Esophagus muscularis mucosa (tissue), 4 donors: ENCODE data around the gene SSTR4. TPM values are rescaled to one million over a fixed set of nuclear protein-coding genes. Genes with fewer than 3 reads are reported as not detected.

ENCODE experiments used
- DNase-seq: peaks from one replicate; pipeline ENCODE4 v3.0.0-alpha.2; 2017; ENCODE audit errors: extremely low spot score
- H3K27ac ChIP-seq, 4 donors: fragments of 200-600 bp; sonication (generic); replicated peaks in 1 of 4; 1 replicate in 3 of 4; 2 replicates in 1 of 4; pipeline ENCODE4 v1.5.1; 2016 to 2019; ENCODE audit warnings: mild to moderate bottlenecking in 1 of 4
- H3K27me3 ChIP-seq, 4 donors: fragments of 200-600 bp; sonication (generic); one replicate each; pipeline versions ENCODE4 v1.5.1 to v1.6.0; 2016 to 2019
- H3K36me3 ChIP-seq, 4 donors: fragments of 200-600 bp; sonication (generic); one replicate each; pipeline ENCODE4 v1.5.1; 2016 to 2019
- H3K4me1 ChIP-seq, 4 donors: fragments of 200-600 bp; sonication (generic); one replicate each; pipeline ENCODE4 v1.5.1; 2016 to 2019
- H3K4me3 ChIP-seq, 4 donors: fragments of 200-600 bp; sonication (generic); 1 replicate in 2 of 4; 2 replicates in 2 of 4; pipeline ENCODE4 v1.5.1; 2016 to 2019; ENCODE audit warnings: mild to moderate bottlenecking in 4 of 4, moderate library complexity in 1 of 4
- H3K9me3 ChIP-seq, 4 donors: fragments of 200-600 bp; sonication (generic); 1 replicate in 3 of 4; 2 replicates in 1 of 4; pipeline ENCODE4 v1.5.1; 2016 to 2019
- EP300 ChIP-seq: sonication (generic); formaldehyde crosslinking; IDR thresholded peaks from one replicate; pipeline ENCODE4 v1.6.1; 2017; ENCODE audit warnings: antibody characterized with exemption
- POLR2A ChIP-seq: fragments of 450-650 bp; IDR thresholded peaks from one replicate; pipeline ENCODE4 v1.6.1; 2017; ENCODE audit warnings: antibody characterized with exemption, moderate library complexity, mild to moderate bottlenecking, low read depth
- POLR2AphosphoS5 ChIP-seq, 2 donors: sonication (generic); formaldehyde crosslinking; IDR thresholded peaks; one replicate each; pipeline ENCODE4 v1.6.1; 2017; ENCODE audit warnings: antibody characterized with exemption in 2 of 2
- WGBS: methylation state at CpG from one replicate; pipeline ENCODE4 v1.1.5; 2018; 5-methylcytosine and 5-hydroxymethylcytosine counted together
- intact Hi-C: fragments of 100-400 bp; cut with DNase I; formaldehyde crosslinking; loops from one replicate; pipeline ENCODE4 v1.15.1; 2023
- total RNA-seq, 4 donors: library from RNA; depleted of rRNA; stranded (reverse); fragments of >200 nt; gene quantifications; one replicate each; pipeline versions ENCODE4 v1.1.0 to v1.2.1, GENCODE V29; 2016
- TF ChIP-seq, protein P1 (sequence below), 3 experiments: fragments of 200-600 bp in 2 of 3; fragments of 450-650 bp in 1 of 3; sonication (generic) in 2 of 3; IDR thresholded peaks; one replicate each; pipeline ENCODE4 v1.5.1; 2017 to 2019; ENCODE audit warnings: antibody characterized with exemption in 3 of 3, mild to moderate bottlenecking in 2 of 3, moderate library complexity in 1 of 3

The SSTR4 gene
- total RNA-seq, 4 donors from 2014 or later = not detected

DNA sequence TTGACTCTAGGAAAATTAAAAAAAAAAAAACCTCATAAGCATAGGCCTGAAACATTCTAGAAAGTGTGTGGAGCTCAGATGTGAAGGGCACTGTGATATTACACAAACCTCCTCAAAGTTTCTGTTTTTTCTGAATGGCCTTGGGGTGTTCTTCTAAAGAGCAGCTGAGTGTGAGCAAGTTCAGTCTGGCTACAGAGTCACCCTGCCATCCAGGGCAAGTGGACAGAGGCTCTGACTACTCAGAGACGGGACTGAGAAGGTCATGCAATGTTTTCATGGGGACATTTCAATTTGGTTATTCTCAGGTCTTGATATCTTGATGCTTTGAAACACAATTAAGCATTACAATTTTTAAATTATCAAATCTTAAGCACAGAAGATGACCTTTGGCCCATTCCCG, 36.6 kb upstream of the SSTR4 start:
- Histone ChIP-seq H3K36me3 (no peaks in the 10 kb centered on the region), H3K9me3 (peaks cover 0 to 2% (median 0%) of the 10 kb centered on the region in 4 donors), H3K4me1 (peaks cover 0 to 9% (median 0%) of the 10 kb centered on the region in 4 donors), H3K27me3 (no peaks in the 10 kb centered on the region), H3K4me3 (no peak overlapping the region), H3K27ac (no peak overlapping the region)
- intact Hi-C loops = no loop called here
- TF ChIP-seq, protein P1, sequence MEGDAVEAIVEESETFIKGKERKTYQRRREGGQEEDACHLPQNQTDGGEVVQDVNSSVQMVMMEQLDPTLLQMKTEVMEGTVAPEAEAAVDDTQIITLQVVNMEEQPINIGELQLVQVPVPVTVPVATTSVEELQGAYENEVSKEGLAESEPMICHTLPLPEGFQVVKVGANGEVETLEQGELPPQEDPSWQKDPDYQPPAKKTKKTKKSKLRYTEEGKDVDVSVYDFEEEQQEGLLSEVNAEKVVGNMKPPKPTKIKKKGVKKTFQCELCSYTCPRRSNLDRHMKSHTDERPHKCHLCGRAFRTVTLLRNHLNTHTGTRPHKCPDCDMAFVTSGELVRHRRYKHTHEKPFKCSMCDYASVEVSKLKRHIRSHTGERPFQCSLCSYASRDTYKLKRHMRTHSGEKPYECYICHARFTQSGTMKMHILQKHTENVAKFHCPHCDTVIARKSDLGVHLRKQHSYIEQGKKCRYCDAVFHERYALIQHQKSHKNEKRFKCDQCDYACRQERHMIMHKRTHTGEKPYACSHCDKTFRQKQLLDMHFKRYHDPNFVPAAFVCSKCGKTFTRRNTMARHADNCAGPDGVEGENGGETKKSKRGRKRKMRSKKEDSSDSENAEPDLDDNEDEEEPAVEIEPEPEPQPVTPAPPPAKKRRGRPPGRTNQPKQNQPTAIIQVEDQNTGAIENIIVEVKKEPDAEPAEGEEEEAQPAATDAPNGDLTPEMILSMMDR (IDR thresholded peaks at IDR 0.05) = no peak
- no peak for TF ChIP-seq POLR2AphosphoS5 (IDR thresholded peaks at IDR 0.05)
- no peak for TF ChIP-seq POLR2A
- TF ChIP-seq EP300 = no peak
- DNase-seq = no peak
- WGBS = 93% methylated on average over 2 of the region's 2 CpGs

DNA sequence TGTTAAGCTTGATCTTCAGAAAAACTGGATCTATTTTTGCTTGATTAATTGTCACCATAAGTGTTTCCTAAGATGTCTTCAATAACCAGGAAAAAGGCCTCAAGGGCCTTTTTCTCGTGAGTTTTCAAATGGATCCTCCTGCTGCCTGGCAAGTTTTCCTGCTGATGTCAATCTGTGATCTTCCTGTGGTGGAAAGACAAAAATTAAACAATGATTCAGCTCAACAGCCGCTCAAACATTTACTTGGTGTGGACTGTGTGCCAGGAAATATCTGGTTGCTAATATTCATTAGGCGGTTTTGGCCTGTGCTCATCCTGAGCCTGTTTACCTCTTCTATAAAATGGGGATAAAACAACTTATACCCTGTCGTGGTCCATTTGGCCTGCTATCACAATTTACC, 35.4 kb upstream of the SSTR4 start:
- TF ChIP-seq EP300 = no peak
- TF ChIP-seq, protein P1 (IDR thresholded peaks at IDR 0.05) = no peak
- no peak for TF ChIP-seq POLR2AphosphoS5 (IDR thresholded peaks at IDR 0.05)
- TF ChIP-seq POLR2A = no peak
- Histone ChIP-seq H3K4me1 (peaks cover 0 to 9% (median 0%) of the 10 kb centered on the region in 4 donors), H3K27ac (no peak overlapping the region), H3K4me3 (no peak overlapping the region), H3K27me3 (no peaks in the 10 kb centered on the region), H3K9me3 (no peaks in the 10 kb centered on the region), H3K36me3 (no peaks in the 10 kb centered on the region)
- no peak for DNase-seq
- WGBS = 70% methylated on average over 4 of the region's 4 CpGs
- intact Hi-C loops = no loop called here

DNA sequence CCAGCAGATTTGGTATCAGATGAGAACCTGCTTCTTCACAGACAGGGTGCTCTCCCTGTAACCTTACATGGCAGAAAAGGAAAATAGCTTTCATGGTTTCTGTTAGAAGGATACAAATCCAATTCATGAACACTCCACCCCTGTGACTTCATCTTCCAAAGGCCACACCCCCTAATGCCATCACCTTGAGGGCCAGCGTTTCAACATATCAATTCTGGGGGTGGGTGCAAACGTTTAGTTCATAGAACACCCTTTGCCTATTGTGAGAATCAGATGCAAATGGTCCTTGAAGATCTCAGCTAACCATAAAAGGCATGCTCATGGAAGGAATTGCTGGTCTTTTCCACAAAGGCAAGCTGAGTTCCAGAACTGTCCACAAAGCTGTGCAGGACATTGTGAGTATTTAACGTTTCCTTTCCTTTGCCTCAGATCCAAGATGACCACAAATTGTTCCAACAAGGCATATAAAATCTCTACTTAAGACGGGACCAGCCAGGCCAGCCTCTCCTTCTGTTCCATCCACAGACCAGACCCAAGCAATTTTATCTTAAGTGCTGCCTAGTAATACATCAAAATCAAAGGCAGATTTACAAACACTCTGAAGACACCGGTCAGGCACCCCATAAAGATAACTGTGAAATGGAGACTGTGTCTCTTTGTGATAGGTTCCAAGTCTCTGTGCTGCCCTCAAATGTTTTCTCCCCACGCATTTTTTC, 34.7 kb upstream of the SSTR4 start:
- DNase-seq = no peak
- no peak overlapping the region for H3K4me3 ChIP-seq
- TF ChIP-seq POLR2AphosphoS5 (IDR thresholded peaks at IDR 0.05) (no peak), EP300 (no peak), POLR2A (no peak)
- TF ChIP-seq, protein P1 (IDR thresholded peaks at IDR 0.05) = no peak
- no peaks in the 10 kb centered on the region for H3K27me3 ChIP-seq
- H3K4me1 ChIP-seq = peaks cover 0 to 9% (median 0%) of the 10 kb centered on the region in 4 donors
- no peak overlapping the region for H3K27ac ChIP-seq
- intact Hi-C loops = no loop called here
- no peaks in the 10 kb centered on the region for H3K36me3 ChIP-seq
- no peaks in the 10 kb centered on the region for H3K9me3 ChIP-seq
- 79% methylated on average over 6 of the region's 6 CpGs for WGBS

DNA sequence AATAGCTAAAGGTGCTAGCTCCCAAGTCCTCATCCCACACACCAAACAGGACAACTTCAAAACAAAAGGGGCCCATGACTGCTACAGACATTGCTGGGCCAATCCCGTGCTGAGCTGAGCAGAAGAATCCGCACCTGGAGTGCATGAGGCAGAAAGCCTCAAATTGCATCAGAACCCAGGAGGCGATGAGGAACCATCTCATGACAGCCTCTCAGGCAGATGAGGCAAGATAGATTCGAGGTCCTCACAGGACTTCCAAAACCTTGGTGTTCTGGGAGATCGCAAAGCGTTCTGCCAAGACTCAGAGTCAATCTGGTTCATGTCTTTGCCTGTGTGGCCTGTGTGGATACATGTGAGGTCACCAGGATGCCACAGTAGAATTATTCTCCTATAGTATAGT, 32.8 kb upstream of the SSTR4 start:
- intact Hi-C loops = no loop called here
- H3K4me1 ChIP-seq = peaks cover 0 to 9% (median 0%) of the 10 kb centered on the region in 4 donors
- WGBS = 80% methylated on average over 1 of the region's 6 CpGs
- DNase-seq = no peak
- no peaks in the 10 kb centered on the region for H3K27me3 ChIP-seq
- no peaks in the 10 kb centered on the region for H3K9me3 ChIP-seq
- no peaks in the 10 kb centered on the region for H3K36me3 ChIP-seq
- H3K4me3 ChIP-seq = no peak overlapping the region
- no peak overlapping the region for H3K27ac ChIP-seq
- TF ChIP-seq POLR2AphosphoS5 (IDR thresholded peaks at IDR 0.05) (no peak), POLR2A (no peak), EP300 (no peak)
- TF ChIP-seq, protein P1 (IDR thresholded peaks at IDR 0.05) = no peak
